ENCODE results near the gene IMPA2. TPM values are rescaled to one million over a fixed set of nuclear protein-coding genes. Genes with fewer than 3 reads are reported as not detected.

The IMPA2 gene
- polyA plus RNA-seq, 1 experiment, result 12.8 TPM

DNA sequence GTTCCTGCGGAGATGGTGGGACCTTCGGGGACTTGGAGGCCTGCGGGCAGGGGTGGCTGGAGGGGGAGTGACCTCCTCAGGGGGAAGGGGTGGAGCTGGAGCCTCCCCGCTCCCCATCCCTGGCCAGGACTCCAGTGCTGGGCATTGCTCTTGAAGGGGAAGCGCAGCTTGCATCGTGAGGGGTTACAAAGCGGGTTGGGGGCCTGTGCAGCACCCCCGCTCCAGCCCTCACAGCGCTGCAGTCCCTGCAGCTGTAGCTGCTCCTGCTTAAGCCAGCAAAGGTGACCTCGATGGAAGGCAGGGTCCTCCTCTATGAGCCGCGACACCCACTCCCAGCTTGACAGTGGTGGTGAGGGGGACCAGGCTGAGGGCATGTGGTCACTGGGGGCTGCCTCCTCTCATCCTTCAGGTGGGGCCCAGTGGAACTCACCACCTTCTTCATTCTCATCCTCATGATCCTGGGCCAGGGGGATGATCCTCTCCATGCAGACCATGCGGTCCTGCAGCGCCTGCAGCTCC is 75.6 kb downstream of the IMPA2 start:
- H3K27ac ChIP-seq (ENCODE audit: low read depth, low read length), result no peak overlapping the region
- H3K9me3 ChIP-seq (ENCODE audit: control insufficient read depth, insufficient read depth, low read length), result no peaks in the 10 kb centered on the region; the same call in 1 of the 2 replicates
- peaks cover 3% of the 10 kb centered on the region for H3K27me3 ChIP-seq (ENCODE audit: control insufficient read depth, insufficient read depth, low read length)
- H3K4me3 ChIP-seq (ENCODE audit: low read depth, low read length), result no peak overlapping the region
- TF ChIP-seq, protein P1, sequence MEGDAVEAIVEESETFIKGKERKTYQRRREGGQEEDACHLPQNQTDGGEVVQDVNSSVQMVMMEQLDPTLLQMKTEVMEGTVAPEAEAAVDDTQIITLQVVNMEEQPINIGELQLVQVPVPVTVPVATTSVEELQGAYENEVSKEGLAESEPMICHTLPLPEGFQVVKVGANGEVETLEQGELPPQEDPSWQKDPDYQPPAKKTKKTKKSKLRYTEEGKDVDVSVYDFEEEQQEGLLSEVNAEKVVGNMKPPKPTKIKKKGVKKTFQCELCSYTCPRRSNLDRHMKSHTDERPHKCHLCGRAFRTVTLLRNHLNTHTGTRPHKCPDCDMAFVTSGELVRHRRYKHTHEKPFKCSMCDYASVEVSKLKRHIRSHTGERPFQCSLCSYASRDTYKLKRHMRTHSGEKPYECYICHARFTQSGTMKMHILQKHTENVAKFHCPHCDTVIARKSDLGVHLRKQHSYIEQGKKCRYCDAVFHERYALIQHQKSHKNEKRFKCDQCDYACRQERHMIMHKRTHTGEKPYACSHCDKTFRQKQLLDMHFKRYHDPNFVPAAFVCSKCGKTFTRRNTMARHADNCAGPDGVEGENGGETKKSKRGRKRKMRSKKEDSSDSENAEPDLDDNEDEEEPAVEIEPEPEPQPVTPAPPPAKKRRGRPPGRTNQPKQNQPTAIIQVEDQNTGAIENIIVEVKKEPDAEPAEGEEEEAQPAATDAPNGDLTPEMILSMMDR (IDR thresholded peaks at IDR 0.05; ENCODE audit: low read depth, low read length), result no peak
- POLR2A ChIA-PET, result no interaction called here
- no peak for DNase-seq (ENCODE audit: low read depth, low spot score)
- CTCF ChIA-PET, result no interaction called here

- no peak for DNase-seq (ENCODE audit: low read depth, low spot score)
- no peak overlapping the region for H3K4me3 ChIP-seq (ENCODE audit: low read depth, low read length)
- TF ChIP-seq, protein P1 (IDR thresholded peaks at IDR 0.05; ENCODE audit: low read depth, low read length), result no peak
- CTCF ChIA-PET, result no interaction called here
- POLR2A ChIA-PET, result no interaction called here
- no peaks in the 10 kb centered on the region; the same call in 1 of the 2 replicates for H3K9me3 ChIP-seq (ENCODE audit: control insufficient read depth, insufficient read depth, low read length)
- no peak overlapping the region for H3K27ac ChIP-seq (ENCODE audit: low read depth, low read length)
- H3K27me3 ChIP-seq (ENCODE audit: control insufficient read depth, insufficient read depth, low read length), result peaks cover 3% of the 10 kb centered on the region
Measured at GRCh38 chr18:12057419-12058039, 76.2 kb downstream of the IMPA2 start.

GRCh38 chr18:12059334-12060181 is 78.3 kb downstream of the IMPA2 start:
- ChIA-PET CTCF (no interaction called here), POLR2A (no interaction called here)
- Histone ChIP-seq H3K27ac (ENCODE audit: low read depth, low read length) (no peak overlapping the region), H3K9me3 (ENCODE audit: control insufficient read depth, insufficient read depth, low read length) (no peaks in the 10 kb centered on the region; the same call in 1 of the 2 replicates), H3K4me3 (ENCODE audit: low read depth, low read length) (no peak overlapping the region), H3K27me3 (ENCODE audit: control insufficient read depth, insufficient read depth, low read length) (peaks cover 3% of the 10 kb centered on the region)
- TF ChIP-seq, protein P1 (IDR thresholded peaks at IDR 0.05; ENCODE audit: low read depth, low read length), result no peak
- DNase-seq (ENCODE audit: low read depth, low spot score), result no peak

DNA sequence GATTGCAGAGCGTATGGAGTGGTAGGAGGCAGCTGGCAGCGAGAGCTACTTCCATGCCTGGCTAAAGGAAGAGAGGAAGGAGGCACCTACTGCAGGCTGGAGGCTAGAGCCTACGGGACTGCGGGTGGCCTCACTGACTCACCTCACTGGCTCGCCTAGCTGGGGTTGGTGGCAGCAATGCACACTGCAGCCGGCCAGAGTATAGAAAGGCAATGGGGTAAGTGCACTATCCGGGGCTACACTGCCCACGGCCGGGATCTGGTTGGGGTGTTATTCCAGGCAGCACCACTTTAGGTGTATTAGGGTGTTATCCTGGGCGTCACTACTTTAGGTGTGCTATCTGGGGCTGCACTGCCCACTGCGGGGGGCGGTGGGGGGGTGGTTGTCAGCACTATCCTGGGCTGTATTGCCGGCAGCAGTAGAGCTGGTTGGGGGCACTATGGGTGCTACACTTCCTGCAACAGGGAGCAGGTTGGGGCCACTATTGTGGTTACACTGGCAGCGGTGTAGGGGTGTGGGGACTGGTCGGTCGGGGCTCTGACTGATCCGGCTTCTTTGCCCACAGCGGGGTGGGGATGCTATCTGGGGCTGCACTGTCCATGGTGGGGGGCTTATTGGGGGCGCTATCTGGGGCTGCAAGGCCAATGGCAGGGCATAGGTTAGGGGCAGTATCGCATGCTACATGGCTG is 79.0 kb downstream of the IMPA2 start:
- TF ChIP-seq, protein P1 (IDR thresholded peaks at IDR 0.05; ENCODE audit: low read depth, low read length), result no peak
- peaks cover 3% of the 10 kb centered on the region for H3K27me3 ChIP-seq (ENCODE audit: control insufficient read depth, insufficient read depth, low read length)
- ChIA-PET POLR2A (no interaction called here), CTCF (no interaction called here)
- no peak overlapping the region for H3K27ac ChIP-seq (ENCODE audit: low read depth, low read length)
- DNase-seq (ENCODE audit: low read depth, low spot score), result no peak
- H3K9me3 ChIP-seq (ENCODE audit: control insufficient read depth, insufficient read depth, low read length), result no peaks in the 10 kb centered on the region; the same call in 1 of the 2 replicates
- H3K4me3 ChIP-seq (ENCODE audit: low read depth, low read length), result no peak overlapping the region

Measured in AG04450 (cell line).